ENCODE results near the gene CHRDL2.

Gene CHRDL2

DNA sequence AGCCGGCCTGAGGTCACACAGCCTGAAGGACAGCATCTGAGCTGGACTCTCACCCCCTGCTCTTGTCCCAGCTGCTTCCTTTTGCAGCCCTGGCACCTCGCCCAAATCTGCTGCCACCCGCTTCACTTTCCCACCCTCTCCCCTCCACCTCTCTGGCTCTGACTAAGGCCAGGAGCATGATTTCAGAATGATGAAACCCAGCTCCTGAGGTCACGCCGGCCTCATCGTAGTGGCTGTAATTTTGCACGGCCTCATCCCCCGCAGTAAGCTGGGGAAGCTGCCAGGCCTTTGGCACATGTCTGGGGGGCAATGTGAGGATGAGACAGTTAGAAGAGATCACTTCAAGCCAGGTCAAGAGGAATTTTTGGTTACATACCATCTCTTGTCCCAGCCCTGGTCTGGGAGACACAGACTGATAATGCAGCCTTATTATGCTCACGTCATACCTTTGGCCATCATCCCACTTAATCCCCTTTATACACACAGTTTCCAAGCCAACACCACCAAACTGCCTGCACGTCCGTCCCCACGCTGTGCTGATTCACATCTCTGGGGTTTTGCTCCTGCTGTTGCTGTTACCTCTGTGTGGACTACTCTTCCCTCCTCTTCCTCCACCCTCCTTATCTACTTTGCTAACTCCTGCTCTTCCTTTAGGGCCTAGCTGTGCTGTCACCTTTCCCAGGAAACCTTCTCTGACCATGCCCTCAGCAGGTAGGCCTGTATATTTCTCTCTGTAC, 58.1 kb downstream of the CHRDL2 start:
- TF ChIP-seq, protein P1, sequence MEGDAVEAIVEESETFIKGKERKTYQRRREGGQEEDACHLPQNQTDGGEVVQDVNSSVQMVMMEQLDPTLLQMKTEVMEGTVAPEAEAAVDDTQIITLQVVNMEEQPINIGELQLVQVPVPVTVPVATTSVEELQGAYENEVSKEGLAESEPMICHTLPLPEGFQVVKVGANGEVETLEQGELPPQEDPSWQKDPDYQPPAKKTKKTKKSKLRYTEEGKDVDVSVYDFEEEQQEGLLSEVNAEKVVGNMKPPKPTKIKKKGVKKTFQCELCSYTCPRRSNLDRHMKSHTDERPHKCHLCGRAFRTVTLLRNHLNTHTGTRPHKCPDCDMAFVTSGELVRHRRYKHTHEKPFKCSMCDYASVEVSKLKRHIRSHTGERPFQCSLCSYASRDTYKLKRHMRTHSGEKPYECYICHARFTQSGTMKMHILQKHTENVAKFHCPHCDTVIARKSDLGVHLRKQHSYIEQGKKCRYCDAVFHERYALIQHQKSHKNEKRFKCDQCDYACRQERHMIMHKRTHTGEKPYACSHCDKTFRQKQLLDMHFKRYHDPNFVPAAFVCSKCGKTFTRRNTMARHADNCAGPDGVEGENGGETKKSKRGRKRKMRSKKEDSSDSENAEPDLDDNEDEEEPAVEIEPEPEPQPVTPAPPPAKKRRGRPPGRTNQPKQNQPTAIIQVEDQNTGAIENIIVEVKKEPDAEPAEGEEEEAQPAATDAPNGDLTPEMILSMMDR (IDR thresholded peaks at IDR 0.05; ENCODE audit: low read length, missing control alignments) = no peak
- no peak overlapping the region for H3K4me3 ChIP-seq (replicated peaks; ENCODE audit: low read depth, low read length)
- peak; percentile 99 for DNase-seq (ENCODE audit: low read depth)

DNA sequence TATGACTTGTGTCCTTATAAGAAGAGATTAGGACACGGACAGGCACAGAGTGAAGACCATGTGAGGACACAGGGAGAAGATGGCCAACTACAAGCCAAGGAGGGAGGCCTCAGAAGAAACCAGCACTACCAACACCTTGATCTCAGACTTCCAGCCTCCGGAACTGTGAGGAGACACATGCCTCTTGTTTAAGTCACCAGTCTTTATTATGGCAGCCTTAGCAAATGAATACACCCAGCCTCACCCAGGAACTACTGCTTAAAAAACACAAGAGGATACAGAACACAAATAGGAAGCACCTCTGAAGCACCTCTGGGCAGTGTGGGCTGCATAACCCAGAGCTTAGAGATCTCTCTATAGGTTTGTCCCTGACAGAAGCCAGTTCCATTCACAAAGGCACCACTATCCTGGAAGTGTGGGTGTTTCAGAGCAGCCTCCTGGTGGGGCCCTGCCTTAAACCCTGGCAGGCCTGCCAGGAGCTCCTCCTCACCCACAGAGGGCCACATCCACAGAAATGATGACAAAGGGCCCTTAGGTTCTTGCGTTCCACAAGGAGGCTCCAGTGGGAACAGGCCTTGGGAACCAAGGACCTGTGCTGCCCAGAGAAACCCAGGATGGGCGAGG, 58.8 kb downstream of the CHRDL2 start:
- H3K4me3 ChIP-seq (replicated peaks; ENCODE audit: low read depth, low read length) = no peak overlapping the region
- TF ChIP-seq, protein P1 (IDR thresholded peaks at IDR 0.05; ENCODE audit: low read length, missing control alignments) = no peak
- no peak for DNase-seq (ENCODE audit: low read depth)

DNA sequence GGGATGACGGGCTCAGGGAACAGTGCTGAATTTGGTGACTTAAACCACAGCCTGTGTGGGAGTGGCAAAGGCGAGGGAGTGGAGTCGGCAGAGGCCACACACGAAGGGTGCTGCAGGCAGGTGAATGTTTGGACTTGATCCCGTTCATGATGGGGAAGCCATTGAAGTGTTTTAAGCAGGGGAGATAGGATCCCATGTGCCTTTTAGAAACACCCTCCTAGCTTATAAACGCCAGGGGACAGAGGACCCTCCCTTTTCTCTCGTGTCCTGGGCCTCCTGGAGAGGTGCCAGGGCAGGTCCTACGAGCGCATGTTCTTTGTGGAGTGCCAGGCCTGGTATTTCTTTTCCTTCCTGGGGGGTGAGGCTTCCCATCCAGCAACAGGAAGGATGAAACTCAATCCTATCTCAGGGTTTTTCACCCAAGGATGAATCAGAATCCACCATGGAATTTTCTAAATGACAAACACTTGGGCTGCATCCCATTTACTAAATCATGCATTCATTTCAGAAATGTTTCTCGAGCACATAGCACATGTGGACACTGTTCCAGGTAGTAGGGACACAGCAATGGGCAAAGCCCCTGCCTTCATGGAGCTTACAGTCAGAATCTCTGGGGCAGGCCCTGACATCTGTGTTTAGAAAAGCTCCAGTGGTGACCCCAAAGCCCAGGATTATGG, 59.6 kb downstream of the CHRDL2 start:
- DNase-seq (ENCODE audit: low read depth) = peak; percentile 51
- H3K4me3 ChIP-seq (replicated peaks; ENCODE audit: low read depth, low read length) = no peak overlapping the region
- TF ChIP-seq, protein P1 (IDR thresholded peaks at IDR 0.05; ENCODE audit: low read length, missing control alignments) = no peak

DNA sequence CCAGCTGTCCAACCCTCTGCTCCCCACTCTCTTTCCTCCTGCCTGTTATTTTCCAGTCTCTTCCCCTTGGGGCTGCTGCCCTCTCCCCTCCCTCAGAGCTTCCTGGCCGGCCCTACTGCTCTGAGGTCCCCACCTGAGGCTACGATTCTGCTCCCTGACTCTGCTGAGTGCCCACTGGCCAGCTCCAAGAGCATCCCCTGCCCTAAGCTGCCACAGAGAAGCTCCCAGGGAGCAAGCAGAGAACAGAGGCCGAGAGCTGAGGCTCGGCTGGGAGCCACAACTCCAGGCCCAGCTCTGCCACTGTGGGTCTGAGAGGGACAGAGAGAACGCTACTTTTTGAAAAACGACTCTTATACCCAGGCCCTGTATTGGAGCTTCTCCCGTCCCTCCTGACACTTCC, 61.1 kb downstream of the CHRDL2 start:
- TF ChIP-seq, protein P1 (IDR thresholded peaks at IDR 0.05; ENCODE audit: low read length, missing control alignments) = no peak
- no peak overlapping the region for H3K4me3 ChIP-seq (replicated peaks; ENCODE audit: low read depth, low read length)
- DNase-seq (ENCODE audit: low read depth) = no peak

DNA sequence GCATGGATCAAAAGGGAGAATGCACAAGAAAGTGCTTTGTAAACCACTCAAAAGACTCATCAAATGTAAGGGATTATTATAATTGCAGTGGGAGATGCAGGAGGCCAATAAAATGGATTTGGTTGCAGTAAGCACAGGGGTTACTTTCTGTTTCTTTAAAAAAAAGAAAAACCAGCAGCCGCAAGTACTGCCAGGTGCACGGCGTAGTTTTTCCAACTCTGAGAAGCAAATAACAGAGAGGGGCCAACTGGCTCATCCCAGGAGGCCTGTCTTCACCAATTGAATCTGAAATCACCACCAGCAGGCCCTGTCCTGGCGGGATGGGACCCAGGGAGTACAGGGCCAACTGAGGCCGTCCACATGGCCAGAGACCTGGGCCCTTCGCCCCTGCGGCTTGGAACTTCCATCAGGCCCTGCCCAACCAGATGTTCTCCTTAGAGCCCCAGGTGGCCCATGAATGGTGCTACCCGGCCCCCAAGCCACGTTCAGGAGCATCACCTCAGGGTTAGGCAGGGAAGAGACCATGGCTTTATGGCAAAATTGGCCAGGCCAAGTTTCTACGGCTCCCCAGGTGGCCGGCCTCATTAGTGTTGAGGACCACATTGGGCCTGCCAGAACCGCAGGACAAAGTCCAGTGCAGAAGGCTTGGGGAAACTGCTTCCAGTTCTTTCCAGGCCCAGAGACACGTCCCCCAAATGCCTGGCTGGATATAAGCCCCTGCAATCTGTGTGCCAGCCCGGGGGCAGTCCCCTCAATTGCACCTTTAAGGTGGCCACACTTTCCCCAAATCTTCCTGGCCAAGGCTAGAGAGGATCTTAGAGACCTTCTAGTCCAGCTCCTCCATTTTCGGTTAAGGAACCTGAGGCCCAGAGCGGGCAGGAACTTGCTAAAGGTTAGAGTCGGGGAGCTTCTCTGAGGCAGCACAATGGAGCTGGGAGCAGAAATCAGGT, 61.7 kb downstream of the CHRDL2 start:
- TF ChIP-seq, protein P1 (IDR thresholded peaks at IDR 0.05; ENCODE audit: low read length, missing control alignments) = no peak
- DNase-seq (ENCODE audit: low read depth) = no peak
- H3K4me3 ChIP-seq (replicated peaks; ENCODE audit: low read depth, low read length) = no peak overlapping the region

DNA sequence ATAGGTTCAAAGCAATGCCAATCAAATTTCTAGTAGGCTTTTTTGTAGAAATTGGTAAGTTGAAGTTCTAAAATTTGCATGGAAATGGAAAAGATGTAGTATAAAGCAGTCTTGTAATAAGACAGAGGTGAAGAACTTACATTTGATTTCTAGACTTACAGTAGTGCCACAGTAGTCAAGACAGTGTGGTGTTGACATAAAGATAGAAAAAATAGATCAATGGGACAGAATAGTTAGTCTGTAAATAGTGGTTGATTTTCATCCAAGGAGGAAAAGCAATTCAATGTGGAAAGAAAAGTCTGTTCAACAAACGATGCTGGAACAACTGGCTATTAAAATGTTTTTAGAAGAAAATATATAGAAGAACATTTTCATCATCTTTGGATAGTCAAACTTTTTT, 67.9 kb downstream of the CHRDL2 start:
- no peak for DNase-seq (ENCODE audit: low read depth)

More for the DNA sequence above, 67.9 kb downstream of the CHRDL2 start:
- TF ChIP-seq, protein P1 (IDR thresholded peaks at IDR 0.05; ENCODE audit: low read length, missing control alignments) = no peak
- no peak overlapping the region for H3K4me3 ChIP-seq (replicated peaks; ENCODE audit: low read depth, low read length)
